Psoas muscle (tissue), 8 donors: Measurements from ENCODE around the gene ARHGAP45. TPM values are rescaled to one million over a fixed set of nuclear protein-coding genes. Genes with fewer than 3 reads are reported as not detected.
A peak's percentile ranks its signal among the peaks of the same experiment; 100 is the strongest.

Source experiments
- ATAC-seq, 4 donors: fragments of 200-7000 bp; cut with Tn5 transposase; one replicate each; pipeline ENCODE4 v1.9.1; 2020; ENCODE audit warnings: moderate library complexity in 3 of 4, mild to moderate bottlenecking in 2 of 4
- DNase-seq, 2 donors: peaks; one replicate each; pipeline ENCODE4 v3.0.0-alpha.2; 2020
- H3K27ac ChIP-seq: fragments of 200-600 bp; one replicate; pipeline ENCODE4 v1.8.0; 2022
- H3K27me3 ChIP-seq, 3 donors: fragments of 200-600 bp in 1 of 3; one replicate each; pipeline versions ENCODE4 v1.6.1 to v1.8.0; 2013 to 2022; ENCODE audit warnings: low read length in 2 of 3, mild to moderate bottlenecking in 2 of 3, moderate library complexity in 1 of 3; ENCODE audit not compliant: insufficient read depth in 3 of 3
- H3K36me3 ChIP-seq, 2 donors: fragments of 200-600 bp in 1 of 2; one replicate each; pipeline versions ENCODE4 v1.6.1 to v1.8.0; 2013 to 2022; ENCODE audit warnings: low read depth in 1 of 2, mild to moderate bottlenecking in 1 of 2, moderate library complexity in 1 of 2; ENCODE audit not compliant: insufficient read depth in 1 of 2
- H3K4me1 ChIP-seq: fragments of 200-600 bp; one replicate; pipeline ENCODE4 v1.8.0; 2022
- H3K4me3 ChIP-seq: fragments of 200-600 bp; one replicate; pipeline ENCODE4 v1.8.0; 2022; ENCODE audit warnings: mild to moderate bottlenecking
- H3K9me3 ChIP-seq: fragments of 200-600 bp; one replicate; pipeline ENCODE4 v1.8.0; 2022
- WGBS, 3 donors: extraction: QIAGEN DNeasy Blood & Tissue Kit; methylation state at CpG; one replicate each; pipeline versions ENCODE4 v1.1.6 to v1.1.7; 2013; 5-methylcytosine and 5-hydroxymethylcytosine counted together
- intact Hi-C, 2 donors: fragments of 100-400 bp; cut with DNase I; formaldehyde crosslinking; loops; one replicate each; pipeline versions ENCODE4 v1.11.0 to v1.14.2; 2022
- polyA plus RNA-seq, 3 donors: library from polyadenylated mRNA; stranded (reverse); fragments of 200-250 nt; gene quantifications; one replicate each; pipeline ENCODE4 v1.2.3, GENCODE V29; 2013
- total RNA-seq, 4 donors: library from RNA; stranded (reverse); fragmentation: NEBNext Ultra II Directional in 2 of 4; extraction: Animal tissue kit (Norgen Biotek cat#: 25700) in 2 of 4; gene quantifications; one replicate each; pipeline versions ENCODE4 v1.2.1 to v1.2.4, GENCODE V29; 2021 to 2023
- TF ChIP-seq, protein P1 (sequence below): fragments of 200-600 bp; IDR thresholded peaks from one replicate; pipeline ENCODE4 v1.8.0; 2022; ENCODE audit warnings: antibody characterized with exemption
- donor health status: healthy with polysubstance abuse.
- donor health status: DM: no; HTN: no; CAD: no; lungs with moderate emphysema.
- donor health status: Bipolar disorder and iron deficiency.
- donor health status: healthy.
- donor health status: DM: yes; HTN: yes; CAD: no.
- donor health status: DM: no; HTN: no; CAD: no.
- donor health status: DM: no; HTN: no; CAD: no.
- donor health status: DM: yes; HTN: yes; CAD: no.

ARHGAP45 gene
- total and polyA plus RNA-seq, 7 donors = 1.2 to 4.0 (median 2.0) TPM

GRCh38 chr19:1055028-1055425, 11.9 kb upstream of the ARHGAP45 start:
- intact Hi-C loops = no loop called here
- DNase-seq = no peak
- Histone ChIP-seq H3K27me3 (no peaks in the 10 kb centered on the region), H3K9me3 (peaks cover 33% of the 10 kb centered on the region), H3K4me3 (no peak overlapping the region), H3K27ac (no peak overlapping the region), H3K4me1 (no peaks in the 10 kb centered on the region), H3K36me3 (peaks cover 0 to 53% of the 10 kb centered on the region in 2 donors)
- WGBS, 3 donors = 94 to 96% (median 94%) methylated on average over 14 of the region's 14 CpGs
- no peak for ATAC-seq
- TF ChIP-seq, protein P1, sequence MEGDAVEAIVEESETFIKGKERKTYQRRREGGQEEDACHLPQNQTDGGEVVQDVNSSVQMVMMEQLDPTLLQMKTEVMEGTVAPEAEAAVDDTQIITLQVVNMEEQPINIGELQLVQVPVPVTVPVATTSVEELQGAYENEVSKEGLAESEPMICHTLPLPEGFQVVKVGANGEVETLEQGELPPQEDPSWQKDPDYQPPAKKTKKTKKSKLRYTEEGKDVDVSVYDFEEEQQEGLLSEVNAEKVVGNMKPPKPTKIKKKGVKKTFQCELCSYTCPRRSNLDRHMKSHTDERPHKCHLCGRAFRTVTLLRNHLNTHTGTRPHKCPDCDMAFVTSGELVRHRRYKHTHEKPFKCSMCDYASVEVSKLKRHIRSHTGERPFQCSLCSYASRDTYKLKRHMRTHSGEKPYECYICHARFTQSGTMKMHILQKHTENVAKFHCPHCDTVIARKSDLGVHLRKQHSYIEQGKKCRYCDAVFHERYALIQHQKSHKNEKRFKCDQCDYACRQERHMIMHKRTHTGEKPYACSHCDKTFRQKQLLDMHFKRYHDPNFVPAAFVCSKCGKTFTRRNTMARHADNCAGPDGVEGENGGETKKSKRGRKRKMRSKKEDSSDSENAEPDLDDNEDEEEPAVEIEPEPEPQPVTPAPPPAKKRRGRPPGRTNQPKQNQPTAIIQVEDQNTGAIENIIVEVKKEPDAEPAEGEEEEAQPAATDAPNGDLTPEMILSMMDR = no peak

GRCh38 chr19:1055886-1056620, 10.9 kb upstream of the ARHGAP45 start:
- WGBS, 3 donors = 96 to 98% (median 97%) methylated on average over 18 to 20 of the region's 20 CpGs
- Histone ChIP-seq H3K36me3 (peaks cover 0 to 53% of the 10 kb centered on the region in 2 donors), H3K9me3 (peaks cover 33% of the 10 kb centered on the region), H3K4me1 (no peaks in the 10 kb centered on the region), H3K4me3 (no peak overlapping the region), H3K27ac (no peak overlapping the region), H3K27me3 (no peaks in the 10 kb centered on the region)
- DNase-seq = peak in 1 of 2 donors; percentile 48
- ATAC-seq = peak in 1 of 4 donors; percentile 22
- intact Hi-C loops = no loop called here
- TF ChIP-seq, protein P1 = no peak

DNA sequence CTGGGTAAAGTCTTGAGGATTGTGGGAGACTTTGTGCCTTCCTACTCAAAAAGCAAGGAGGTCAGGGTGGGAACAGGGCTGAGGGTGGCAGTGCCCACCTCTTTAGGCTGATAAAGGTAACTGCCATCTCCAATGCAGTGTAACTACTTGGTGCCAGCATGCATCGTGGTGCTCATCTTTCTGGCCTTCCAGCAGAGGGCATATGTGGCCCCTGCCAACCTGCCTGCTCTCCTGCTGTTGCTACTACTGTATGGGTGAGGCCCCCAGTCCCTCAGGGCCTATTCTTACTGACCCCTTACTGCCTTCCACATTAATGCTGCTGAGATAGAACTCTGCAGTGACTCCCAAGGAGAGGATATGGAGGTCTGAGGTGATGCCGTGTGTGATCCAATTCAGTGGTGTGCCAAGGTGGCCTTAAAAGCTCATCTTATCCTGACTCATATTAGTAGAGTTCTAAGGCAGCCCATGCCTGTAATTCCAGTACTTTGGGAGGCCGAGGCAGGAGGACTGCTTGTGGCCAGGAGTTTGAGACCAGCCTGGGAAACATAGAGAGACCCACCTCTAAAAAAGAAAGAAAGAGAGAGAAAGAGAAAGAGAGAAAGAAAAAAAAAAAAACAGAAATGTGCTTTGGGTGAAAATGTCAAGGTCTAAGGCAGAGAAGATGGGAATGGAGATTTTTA, 9.7 kb upstream of the ARHGAP45 start:
- Histone ChIP-seq H3K27me3 (no peaks in the 10 kb centered on the region), H3K27ac (no peak overlapping the region), H3K4me3 (no peak overlapping the region), H3K36me3 (peaks cover 0 to 53% of the 10 kb centered on the region in 2 donors), H3K4me1 (no peaks in the 10 kb centered on the region), H3K9me3 (peaks cover 33% of the 10 kb centered on the region)
- intact Hi-C loops = no loop called here
- DNase-seq (no peak), ATAC-seq (no peak)
- TF ChIP-seq, protein P1 = no peak
- 47 to 51% (median 49%) methylated on average over 3 of the region's 3 CpGs for WGBS, 3 donors

DNA sequence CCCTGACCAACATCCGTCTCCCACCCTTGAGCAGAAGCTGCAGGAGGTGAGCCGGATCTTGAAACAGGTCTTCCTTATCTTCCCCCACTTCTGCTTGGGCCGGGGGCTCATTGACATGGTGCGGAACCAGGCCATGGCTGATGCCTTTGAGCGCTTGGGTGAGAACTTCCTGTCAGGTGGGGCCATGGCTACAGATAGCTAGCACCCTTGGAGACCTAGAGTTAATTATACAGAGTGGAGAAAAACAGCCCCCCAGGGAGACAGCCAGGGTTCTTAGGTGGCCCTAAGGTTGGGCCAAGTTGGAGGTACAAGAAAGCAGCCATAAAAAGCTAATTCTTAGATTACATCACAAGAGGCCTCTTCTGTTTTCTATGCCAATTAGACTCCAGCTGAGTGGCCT, 8.9 kb upstream of the ARHGAP45 start:
- H3K27ac ChIP-seq = no peak overlapping the region
- TF ChIP-seq, protein P1 = no peak
- H3K4me3 ChIP-seq = no peak overlapping the region
- H3K9me3 ChIP-seq = peaks cover 33% of the 10 kb centered on the region
- H3K4me1 ChIP-seq = no peaks in the 10 kb centered on the region
- DNase-seq (no peak), ATAC-seq (no peak)
- H3K27me3 ChIP-seq = no peaks in the 10 kb centered on the region
- H3K36me3 ChIP-seq = peaks cover 0 to 53% of the 10 kb centered on the region in 2 donors
- 93 to 99% (median 98%) methylated on average over 5 of the region's 5 CpGs for WGBS, 3 donors
- intact Hi-C loops = no loop called here
